Thoracic aorta (tissue), 2 donors: Measurements from ENCODE around the gene URB1. TPM values are rescaled to one million over a fixed set of nuclear protein-coding genes. Genes with fewer than 3 reads are reported as not detected.

Experiments used
- ATAC-seq: fragments of 150-250 bp; one replicate; pipeline ENCODE4 v1.8.0; 2017; ENCODE audit warnings: low read depth; ENCODE audit not compliant: insufficient number of reproducible peaks, low FRiP score
- DNase-seq: peaks from one replicate; pipeline ENCODE4 v3.0.0-alpha.2; 2020; ENCODE audit warnings: low spot score
- H3K27ac ChIP-seq, 2 donors: fragments of 200-600 bp; sonication (generic); 1 replicate in 1 of 2; 2 replicates in 1 of 2; pipeline ENCODE4 v1.5.1; 2016; ENCODE audit warnings: mild to moderate bottlenecking in 2 of 2, moderate library complexity in 2 of 2
- H3K27me3 ChIP-seq: fragments of 200-600 bp; sonication (generic); replicated peaks from 2 replicates; pipeline ENCODE4 v1.6.0; 2016; ENCODE audit warnings: mild to moderate bottlenecking; ENCODE audit not compliant: insufficient read depth
- H3K36me3 ChIP-seq: fragments of 200-600 bp; sonication (generic); one replicate; pipeline ENCODE4 v1.5.1; 2016
- H3K4me1 ChIP-seq, 2 donors: fragments of 200-600 bp; sonication (generic); 1 replicate in 1 of 2; 2 replicates in 1 of 2; pipeline versions ENCODE4 v1.5.1 to v1.6.0; 2016; ENCODE audit warnings: low read depth in 2 of 2, mild to moderate bottlenecking in 1 of 2; ENCODE audit not compliant: control insufficient read depth in 1 of 2
- H3K4me3 ChIP-seq: fragments of 200-600 bp; sonication (generic); 2 replicates; pipeline ENCODE4 v1.5.1; 2016; ENCODE audit warnings: mild to moderate bottlenecking
- H3K9me3 ChIP-seq: fragments of 200-600 bp; sonication (generic); 2 replicates; pipeline ENCODE4 v1.5.1; 2016
- total RNA-seq, 2 donors: library from RNA; depleted of rRNA; stranded (reverse); fragments of >200 nt; gene quantifications; one replicate each; pipeline versions ENCODE4 v1.1.0 to v1.2.3, GENCODE V29; 2016
- TF ChIP-seq, protein P1 (sequence below): fragments of 200-600 bp; sonication (generic); IDR thresholded peaks from one replicate; pipeline ENCODE4 v1.5.1; 2019; ENCODE audit warnings: antibody characterized with exemption

The URB1 gene
- total RNA-seq, 2 donors from 2014 or later = 35.1 to 64.8 TPM

DNA sequence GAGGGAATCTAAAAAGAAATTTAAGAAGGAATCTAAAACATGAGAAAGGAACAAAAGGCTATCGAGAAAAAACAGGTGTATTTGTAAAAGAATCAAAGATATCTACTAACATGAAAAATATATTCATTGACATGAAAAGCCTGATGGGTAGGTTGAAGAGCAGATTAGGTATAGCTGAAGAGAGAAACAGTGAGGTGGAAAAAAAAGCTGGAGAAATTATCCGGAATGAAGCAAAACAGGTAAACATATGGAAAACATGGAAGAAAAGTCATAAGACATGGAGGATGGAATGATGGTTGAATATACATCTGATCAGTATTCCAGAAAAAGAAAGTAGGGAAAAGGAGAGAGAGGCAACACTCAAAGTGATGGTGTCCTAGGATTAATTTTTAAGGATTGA, 29.3 kb upstream of the URB1 start:
- peaks cover 29 to 59% of the 10 kb centered on the region in 2 donors for H3K4me1 ChIP-seq

DNA sequence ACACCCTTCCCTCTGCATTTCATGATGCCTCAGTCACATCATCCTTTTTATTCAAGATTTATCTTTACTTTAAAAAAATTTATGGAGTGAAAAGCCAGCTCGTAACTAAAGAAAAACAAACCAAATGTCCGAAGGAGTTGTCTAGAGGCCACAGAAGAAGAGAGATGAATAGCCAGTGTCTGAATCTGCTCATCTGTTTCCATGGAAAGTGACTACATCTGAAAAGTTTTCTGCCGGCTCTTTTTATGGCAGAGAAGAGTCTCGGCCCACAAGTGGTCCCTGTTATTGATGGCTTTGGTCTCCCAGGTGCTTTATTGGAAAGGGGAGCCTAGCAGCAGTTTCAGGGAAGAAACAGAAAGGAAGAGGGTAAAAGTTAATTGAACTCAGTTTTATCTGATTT, 25.3 kb upstream of the URB1 start:
- ATAC-seq (no peak), DNase-seq (no peak)
- H3K9me3 ChIP-seq = no peaks in the 10 kb centered on the region
- H3K27me3 ChIP-seq = no peaks in the 10 kb centered on the region
- no peaks in the 10 kb centered on the region for H3K36me3 ChIP-seq
- H3K4me3 ChIP-seq = no peak overlapping the region
- TF ChIP-seq, protein P1, sequence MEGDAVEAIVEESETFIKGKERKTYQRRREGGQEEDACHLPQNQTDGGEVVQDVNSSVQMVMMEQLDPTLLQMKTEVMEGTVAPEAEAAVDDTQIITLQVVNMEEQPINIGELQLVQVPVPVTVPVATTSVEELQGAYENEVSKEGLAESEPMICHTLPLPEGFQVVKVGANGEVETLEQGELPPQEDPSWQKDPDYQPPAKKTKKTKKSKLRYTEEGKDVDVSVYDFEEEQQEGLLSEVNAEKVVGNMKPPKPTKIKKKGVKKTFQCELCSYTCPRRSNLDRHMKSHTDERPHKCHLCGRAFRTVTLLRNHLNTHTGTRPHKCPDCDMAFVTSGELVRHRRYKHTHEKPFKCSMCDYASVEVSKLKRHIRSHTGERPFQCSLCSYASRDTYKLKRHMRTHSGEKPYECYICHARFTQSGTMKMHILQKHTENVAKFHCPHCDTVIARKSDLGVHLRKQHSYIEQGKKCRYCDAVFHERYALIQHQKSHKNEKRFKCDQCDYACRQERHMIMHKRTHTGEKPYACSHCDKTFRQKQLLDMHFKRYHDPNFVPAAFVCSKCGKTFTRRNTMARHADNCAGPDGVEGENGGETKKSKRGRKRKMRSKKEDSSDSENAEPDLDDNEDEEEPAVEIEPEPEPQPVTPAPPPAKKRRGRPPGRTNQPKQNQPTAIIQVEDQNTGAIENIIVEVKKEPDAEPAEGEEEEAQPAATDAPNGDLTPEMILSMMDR = no peak
- H3K27ac ChIP-seq = no peak overlapping the region
- peaks cover 22 to 50% of the 10 kb centered on the region in 2 donors for H3K4me1 ChIP-seq

More for the DNA sequence above, 29.3 kb upstream of the URB1 start:
- TF ChIP-seq, protein P1 = no peak
- Histone ChIP-seq H3K36me3 (no peaks in the 10 kb centered on the region), H3K27me3 (no peaks in the 10 kb centered on the region), H3K9me3 (no peaks in the 10 kb centered on the region), H3K27ac (no peak overlapping the region), H3K4me3 (no peak overlapping the region)
- ATAC-seq = no peak
- DNase-seq = no peak

DNA sequence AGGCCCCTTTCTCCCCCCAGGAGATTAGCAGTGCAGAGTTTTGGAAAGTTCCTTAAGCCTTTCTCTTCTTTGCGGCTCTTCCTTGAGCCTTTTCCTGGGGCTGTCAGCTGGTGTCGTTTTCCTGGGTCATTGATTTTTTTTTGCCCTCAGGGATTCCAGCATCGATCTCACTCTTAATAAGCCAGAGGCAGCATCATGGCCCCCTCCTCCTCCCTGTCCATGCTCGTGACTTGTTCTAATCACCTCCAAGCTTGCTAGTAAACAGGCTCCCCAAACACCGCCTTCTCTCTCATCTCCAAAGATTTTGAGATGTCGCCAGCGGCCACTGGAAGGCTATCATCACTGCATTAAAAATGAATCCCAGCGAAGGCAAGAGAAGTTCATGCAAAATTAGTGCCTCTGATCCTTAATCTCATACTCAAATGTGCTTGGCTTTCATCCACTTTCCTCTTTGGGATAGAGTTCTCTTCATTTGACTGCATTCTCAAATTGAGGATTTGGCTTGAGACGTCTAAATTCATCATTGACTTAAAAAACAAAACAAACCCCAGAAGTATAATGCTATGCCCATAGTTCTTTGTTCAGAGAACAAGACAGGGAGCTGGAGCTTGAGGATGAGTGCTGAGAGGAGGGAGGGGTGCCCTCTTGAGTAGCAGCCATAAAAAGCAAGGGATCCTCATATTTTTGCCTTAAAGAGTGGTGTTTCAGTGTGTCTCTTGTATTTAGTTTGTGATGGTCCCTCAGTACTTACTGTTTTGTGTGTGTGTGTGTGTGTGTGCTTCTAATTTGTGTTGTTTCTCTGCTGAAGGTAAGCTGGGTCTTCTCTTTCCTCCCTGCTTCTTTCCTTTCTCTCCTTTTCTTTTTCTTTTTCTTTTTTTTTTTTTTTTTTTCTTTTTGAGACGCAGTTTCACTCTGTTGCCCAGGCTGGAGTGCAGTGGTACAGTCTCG, 22.9 kb upstream of the URB1 start:
- DNase-seq = no peak
- Histone ChIP-seq H3K4me3 (peak overlapping the region; percentile 97), H3K27me3 (no peaks in the 10 kb centered on the region), H3K27ac (peak overlapping the region; percentile 21 to 100), H3K4me1 (peaks cover 26 to 52% of the 10 kb centered on the region in 2 donors), H3K36me3 (no peaks in the 10 kb centered on the region), H3K9me3 (no peaks in the 10 kb centered on the region)
- TF ChIP-seq, protein P1 = no peak
- no peak for ATAC-seq

DNA sequence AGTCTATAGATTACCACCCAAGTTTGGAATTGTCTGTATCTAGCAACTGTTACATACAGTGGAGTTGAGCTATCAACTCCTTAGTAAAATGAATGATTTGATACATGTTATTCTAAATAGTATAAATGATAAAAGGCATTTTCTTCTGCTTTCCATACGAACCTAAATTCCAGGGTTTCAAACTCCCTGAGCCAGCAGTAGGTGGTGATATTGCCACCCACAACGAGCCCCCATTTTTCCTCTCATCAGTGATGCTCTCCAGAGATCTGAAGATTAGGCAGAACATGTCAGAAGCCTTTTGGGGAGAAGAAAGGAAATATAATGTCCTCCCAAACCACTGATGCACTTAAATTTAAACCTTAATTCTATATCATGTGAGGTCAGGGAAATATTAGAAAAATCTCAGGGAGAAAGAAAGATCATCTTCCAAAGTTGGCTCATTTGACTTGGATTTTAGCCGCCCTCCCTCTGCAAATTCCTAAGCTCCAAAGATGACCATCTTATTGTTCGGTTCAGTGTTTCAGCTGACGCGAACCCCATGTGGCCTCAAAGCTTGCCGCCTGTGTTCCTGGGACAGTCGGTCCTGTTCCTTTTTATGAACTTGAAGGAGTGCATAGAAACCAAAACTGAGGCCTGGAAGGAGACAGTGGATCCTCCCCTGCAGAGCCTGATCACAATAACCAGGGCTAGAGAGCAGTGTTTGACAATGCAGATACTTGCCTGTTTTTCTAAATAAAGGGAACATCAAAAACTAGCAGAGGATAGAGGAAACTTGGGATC, 22.0 kb upstream of the URB1 start:
- no peaks in the 10 kb centered on the region for H3K27me3 ChIP-seq
- TF ChIP-seq, protein P1 = peak; percentile 21
- no peaks in the 10 kb centered on the region for H3K36me3 ChIP-seq
- peaks cover 29 to 58% of the 10 kb centered on the region in 2 donors for H3K4me1 ChIP-seq
- H3K27ac ChIP-seq = peak overlapping the region; percentile 99 to 100
- DNase-seq (no peak), ATAC-seq (no peak)
- H3K4me3 ChIP-seq = peak overlapping the region; percentile 97
- H3K9me3 ChIP-seq = no peaks in the 10 kb centered on the region
